Measurements from ENCODE around the gene MAPRE3.

DNA sequence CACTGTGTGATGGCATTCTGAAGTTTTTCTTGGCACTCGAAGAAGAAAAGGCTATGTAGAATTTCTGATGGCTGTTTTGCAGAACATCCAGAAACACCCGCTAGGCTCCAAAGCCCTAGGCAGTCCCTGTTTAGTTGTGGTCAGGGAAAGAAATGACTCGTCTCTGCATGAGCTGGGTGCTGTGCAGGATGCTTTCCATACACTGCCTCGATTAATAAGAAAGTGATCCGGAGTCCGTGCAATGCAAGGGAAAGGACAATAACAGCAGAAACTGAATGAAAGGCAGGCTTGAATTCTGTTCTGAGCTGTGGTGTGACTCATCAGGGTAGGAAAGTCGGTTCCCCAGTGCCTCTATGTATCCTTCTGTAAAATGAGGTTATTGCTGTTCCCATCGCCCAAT is 18.7 kb downstream of the MAPRE3 start:
- TF ChIP-seq, protein P1, sequence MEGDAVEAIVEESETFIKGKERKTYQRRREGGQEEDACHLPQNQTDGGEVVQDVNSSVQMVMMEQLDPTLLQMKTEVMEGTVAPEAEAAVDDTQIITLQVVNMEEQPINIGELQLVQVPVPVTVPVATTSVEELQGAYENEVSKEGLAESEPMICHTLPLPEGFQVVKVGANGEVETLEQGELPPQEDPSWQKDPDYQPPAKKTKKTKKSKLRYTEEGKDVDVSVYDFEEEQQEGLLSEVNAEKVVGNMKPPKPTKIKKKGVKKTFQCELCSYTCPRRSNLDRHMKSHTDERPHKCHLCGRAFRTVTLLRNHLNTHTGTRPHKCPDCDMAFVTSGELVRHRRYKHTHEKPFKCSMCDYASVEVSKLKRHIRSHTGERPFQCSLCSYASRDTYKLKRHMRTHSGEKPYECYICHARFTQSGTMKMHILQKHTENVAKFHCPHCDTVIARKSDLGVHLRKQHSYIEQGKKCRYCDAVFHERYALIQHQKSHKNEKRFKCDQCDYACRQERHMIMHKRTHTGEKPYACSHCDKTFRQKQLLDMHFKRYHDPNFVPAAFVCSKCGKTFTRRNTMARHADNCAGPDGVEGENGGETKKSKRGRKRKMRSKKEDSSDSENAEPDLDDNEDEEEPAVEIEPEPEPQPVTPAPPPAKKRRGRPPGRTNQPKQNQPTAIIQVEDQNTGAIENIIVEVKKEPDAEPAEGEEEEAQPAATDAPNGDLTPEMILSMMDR (IDR thresholded peaks at IDR 0.05; ENCODE audit: low read depth, low read length), result no peak
- no peak for TF ChIP-seq EZH2phosphoT487 (IDR thresholded peaks at IDR 0.05; ENCODE audit: low read depth)
